ENCODE measurements around the gene PIRT.

The PIRT gene

GRCh38 chr17:10815319-10815718 lies 22.6 kb downstream of the PIRT start:
- DNase-seq = no peak

DNA sequence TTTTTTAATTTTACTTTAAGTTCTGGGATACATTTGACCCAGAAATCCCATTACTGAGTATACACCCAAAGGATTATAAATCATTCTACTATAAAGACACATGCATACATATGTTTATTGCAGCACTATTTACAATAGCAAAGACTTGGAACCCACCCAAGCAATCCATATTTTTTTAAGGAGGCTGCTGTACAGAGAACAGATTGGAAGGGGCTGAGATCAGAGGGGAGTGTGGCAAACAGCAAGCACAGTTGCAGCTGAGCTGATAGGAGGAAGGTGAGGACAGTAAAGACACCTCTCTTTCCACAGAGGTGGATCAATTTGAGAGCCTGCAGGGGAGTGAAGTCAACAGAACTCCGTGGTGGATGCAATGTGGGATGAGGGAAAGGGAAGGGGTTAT lies 23.8 kb downstream of the PIRT start:
- DNase-seq = no peak

DNA sequence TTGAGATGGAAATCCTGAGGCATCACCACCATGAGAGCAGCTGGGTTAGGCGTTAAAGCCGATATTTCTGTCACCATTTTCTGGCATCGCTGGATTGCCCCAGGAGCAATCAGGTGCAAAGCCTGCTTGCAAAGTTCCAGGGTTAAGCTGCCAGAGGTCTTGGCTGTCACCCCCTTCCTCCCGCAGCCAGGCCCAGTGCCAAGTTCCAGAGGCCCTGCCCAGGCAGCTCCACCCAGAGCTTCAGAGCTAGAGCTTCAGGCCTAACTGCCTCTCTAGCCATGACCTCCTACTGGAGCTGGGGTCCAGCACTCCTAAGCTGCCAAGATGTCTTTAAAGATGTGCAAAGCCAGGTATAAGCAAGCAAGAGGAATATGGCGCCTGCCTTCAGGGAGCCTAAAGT lies 25.2 kb downstream of the PIRT start:
- DNase-seq = no peak

- no peak for DNase-seq
Measured at GRCh38 chr17:10809605-10810004, 28.3 kb downstream of the PIRT start.

DNA sequence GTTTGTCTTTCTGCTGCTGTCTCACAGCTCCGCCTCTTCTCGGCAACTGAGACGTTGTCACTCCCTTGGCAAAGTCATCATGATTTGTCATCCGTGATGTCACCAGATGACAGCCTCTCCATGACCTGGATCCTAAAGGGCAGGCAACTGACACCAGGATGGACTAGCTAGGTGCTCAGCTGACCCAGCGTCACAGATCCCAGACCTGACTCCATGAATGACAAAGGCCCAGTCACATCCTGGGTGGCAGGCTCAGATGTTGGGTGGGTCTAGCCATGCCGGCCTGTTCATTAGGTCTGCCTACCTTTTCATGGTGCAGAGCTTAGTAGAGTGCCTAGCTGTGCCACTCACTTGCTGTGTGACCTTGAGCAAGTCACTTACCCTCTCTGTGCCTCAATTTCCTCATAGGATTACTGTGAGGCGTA lies 30.2 kb downstream of the PIRT start:
- no peak for DNase-seq

GRCh38 chr17:10806545-10807262 lies 31.2 kb downstream of the PIRT start:
- DNase-seq = no peak

- DNase-seq = no peak
Measured at GRCh38 chr17:10805911-10806310, 32.0 kb downstream of the PIRT start.

DNA sequence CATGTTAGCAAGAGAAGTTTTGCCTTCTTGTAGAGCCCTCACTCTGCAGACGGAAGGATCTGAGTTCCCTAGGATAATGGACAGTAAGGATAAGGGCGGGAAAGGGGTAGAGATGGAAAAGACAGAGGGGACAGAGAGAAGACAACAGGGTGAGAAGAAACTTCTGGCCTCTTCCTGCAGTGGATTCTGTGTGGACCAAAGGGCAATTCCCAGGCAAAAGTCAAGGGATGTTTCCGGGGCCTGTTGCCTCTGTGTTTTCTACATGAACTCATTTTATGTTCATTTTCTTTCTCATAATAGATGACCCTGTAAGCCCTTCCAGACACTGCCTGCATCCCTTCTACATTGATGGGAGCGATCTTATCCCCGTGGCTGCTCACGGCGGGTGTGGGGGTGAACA lies 33.3 kb downstream of the PIRT start:
- DNase-seq = no peak

GRCh38 chr17:10803830-10804475 lies 33.9 kb downstream of the PIRT start, which contains the start of gene TMEM238L:
Gene TMEM238L (minus strand): TSS chr17:10804099. CDS start chr17:10803963, 136 bp downstream.
- no peak for DNase-seq

GRCh38 chr17:10803350-10803749 lies 34.5 kb downstream of the PIRT start:
- DNase-seq = no peak

DNA sequence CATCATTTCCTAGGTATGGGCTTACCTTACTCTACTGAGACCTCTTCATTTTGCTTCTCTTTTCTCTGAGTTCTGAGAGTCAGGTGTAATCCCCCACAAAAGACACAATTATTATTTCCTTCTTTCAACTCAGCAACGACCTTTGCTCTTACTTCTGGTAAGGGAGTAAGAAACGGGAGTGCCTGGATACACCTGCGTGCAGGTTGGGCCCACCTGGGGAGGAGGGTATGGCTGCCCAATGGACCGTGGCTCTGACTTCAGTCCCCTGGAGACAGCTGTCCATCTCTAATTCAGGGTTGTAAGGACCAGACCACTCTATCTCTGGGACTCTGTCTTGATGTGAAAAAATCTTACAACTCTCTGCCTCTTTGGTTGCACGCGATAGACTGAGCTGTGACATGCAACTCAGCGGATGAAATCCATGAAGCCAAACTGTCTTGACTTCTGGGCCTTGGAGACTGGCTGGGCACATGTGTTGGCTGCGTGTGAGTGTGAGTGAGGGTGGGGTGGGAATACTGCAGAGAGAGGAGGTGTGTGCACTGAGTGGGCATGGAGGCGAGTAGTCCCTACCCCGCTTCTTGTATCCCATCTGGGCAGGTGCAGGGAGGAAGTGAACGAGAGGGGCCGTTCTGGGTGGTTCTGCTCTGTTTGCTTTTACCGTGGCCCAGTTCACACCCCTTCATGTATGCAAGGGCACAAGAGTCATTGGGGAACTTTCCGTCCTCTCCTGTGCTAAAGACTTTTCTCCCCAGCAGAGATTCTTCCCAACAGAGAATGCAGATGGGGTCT lies 35.2 kb downstream of the PIRT start:
- no peak for DNase-seq

DNA sequence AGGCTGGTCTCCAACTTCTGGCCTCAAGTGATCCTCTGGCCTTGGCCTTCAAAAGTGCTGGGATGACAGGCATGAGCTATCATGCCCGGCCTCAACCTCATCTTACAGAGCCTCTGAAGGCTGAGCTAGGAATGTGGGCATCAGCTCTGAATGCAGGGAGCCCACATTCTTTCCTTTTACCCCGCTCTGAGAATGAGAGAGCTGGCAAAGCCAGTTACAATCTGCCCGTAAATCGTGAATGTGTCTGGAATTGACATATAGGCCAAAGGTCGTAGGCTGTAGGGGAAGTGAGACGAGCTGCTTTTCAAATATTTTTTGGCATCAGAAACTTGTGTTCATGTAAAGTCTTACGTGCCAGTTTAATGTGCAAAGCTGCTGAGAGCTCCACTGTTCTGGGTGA lies 38.5 kb downstream of the PIRT start:
- DNase-seq = no peak

- no peak for DNase-seq
Measured at GRCh38 chr17:10798910-10799309, 39.0 kb downstream of the PIRT start.

DNA sequence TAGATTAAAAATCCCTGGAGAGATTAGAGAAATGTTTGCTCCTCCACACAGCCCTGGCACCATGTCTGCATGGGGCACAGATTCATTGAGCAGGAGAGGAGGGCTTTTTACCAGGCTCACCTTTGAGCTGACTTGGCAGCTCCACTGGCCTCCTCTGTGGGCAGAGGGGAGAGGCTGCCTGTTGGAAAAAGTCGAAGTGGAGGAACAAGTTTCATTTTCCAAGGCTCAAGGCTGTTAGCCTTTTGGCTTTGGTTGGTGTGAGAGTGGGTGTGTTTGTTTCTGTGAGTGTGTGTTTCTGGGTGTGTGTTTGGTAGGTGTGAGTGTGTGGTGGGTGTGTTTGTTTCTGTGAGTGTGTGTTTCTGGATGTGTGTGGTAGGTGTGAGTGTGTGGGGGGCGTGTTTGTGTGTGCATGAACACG lies 39.5 kb downstream of the PIRT start:
- no peak for DNase-seq

DNA sequence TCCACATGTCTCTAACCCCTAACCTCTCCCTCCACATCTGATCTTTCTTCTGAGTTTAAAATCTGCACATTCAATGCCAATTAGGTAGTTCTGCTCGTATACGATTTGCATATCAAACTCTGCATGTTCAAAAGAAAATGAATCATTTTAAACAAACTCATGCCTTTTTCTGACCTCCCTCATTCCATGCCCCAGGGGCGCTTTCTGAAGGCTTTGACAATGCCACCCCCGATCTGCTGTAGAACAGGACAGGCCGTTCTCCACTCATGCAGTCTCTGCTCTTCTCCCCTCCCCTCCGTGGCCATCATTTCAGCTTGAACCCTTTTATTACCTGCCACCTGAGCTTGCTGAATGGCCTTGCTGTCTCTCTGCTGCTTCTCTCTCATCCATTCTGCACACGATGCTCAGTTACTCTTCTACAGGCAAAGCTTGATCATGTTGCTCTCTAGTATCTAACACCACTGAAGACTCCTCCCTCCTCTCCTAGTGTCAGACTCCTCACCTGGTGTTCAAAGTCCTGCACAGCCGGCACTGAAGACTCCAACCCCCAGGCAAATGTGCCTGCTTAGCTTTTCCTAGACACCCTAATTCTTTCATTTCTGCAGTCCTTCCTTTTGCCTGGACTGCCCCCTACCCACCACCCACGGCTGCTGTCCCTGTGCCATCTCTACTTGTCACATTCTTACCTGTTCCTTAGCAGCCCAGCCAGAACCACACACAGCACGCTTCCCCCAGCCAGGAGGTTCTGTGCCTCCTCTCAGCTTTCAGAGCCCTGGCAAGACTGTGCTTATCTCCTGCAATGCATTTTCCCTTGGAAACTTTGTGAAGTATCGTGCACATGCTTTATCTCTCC lies 40.2 kb downstream of the PIRT start:
- DNase-seq = no peak

GRCh38 chr17:10793816-10794215 lies 44.1 kb downstream of the PIRT start:
- no peak for DNase-seq

- DNase-seq = no peak
Measured at GRCh38 chr17:10793256-10793655, 44.6 kb downstream of the PIRT start.

DNA sequence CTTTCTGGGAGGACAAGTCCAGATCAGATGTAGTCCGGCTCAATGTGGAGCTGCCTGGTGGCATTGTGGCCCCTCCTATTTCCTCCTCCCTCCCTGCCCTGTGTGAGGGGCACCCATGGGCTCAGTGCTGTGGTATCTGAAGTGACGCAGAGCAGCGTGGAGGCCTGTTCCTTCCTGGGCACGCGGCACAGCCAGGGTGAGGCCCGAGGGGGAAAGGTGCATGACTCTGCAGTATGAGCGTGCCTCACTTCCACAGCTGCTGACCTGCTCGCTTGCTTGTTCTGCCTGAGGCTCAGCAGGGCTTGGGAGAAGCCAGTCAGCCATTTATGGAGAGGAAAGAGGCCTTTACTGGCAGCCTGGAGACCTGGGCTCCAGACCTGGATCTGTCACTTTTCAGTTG lies 45.7 kb downstream of the PIRT start:
- DNase-seq = no peak

DNA sequence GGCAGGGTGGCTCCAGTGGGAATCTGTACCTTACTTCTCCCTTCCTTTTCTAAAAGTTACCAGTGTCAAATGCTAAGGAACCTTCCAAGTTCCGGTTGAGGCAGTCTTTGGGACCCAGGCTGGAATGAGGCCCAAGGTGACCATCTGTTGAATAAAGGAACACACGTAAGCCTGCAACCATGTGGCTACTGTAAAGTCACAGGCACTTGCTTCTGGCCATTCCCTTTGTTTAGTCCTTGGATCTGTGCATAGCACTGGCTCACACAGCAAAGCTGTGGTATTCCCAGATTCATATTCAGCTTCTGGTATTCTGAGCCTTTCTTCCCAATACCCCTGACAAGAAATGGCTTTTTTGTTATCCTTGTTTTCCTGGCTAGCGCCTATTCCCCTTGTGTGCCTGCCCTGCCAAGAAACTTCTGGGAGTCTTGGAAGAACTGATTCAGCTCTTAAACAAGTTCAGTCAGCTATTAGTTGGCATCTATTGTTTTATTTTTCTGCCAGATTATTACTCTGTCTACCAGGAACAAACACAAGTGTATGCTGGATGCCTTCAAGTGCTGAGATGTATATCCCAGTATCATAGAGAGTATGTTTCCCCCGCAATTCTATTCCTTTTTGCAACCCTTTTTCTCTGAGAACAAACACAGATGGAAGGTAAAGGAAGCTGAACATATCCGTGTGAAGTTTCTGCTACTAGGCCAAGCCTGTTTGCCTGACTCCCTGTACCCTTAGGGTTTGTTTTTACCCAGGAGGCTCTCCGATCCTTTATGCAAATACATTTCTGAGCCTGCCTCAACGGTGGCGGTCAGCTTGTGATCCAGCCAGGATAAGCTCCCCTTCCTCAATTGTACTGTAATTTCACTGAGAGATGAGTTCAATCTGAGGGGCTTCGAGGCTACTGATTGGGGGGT lies 47.1 kb downstream of the PIRT start:
- no peak for DNase-seq

GRCh38 chr17:10789694-10790271 lies 48.1 kb downstream of the PIRT start:
- DNase-seq = no peak

DNA sequence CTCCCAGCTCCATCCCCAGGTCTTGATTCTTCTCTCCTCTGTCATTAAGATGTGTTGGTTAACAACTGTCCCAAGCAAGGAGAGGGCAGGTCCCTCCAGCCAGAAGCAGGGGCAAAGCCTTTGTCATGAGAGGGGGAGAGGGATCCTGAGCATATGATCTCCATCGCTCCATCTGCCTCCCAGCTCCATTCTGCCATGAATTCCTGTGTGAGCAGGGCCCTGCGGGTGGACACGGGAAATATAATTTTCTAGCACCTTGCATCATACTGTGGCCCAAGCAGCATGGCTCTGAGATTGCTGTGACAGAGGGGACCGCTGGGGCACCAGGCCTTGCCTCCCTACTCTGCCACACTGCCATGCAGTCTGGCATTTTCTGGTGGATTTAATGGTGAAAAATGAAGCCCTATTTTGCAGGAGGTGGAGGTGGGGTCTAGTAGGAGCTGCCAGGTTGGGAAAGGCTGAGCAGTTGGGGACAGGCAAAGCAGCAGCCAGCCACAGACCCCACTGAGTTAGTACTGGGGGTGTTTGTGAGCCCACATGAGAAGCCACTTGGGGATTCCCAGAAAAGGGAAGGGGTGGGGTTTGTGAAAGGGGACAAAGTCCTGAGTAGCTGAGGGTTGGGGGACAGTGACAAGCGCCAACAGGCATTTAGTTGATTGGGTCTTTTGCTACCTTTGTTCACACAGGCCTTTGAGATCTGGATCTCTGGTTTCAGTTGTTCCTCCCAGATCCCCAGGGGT lies 50.4 kb downstream of the PIRT start:
- DNase-seq = no peak

All from NCI-H2227 treated with DMSO at 0.1 percent for 48 hours (cell line).